ACHN (cell line): Measurements from ENCODE around the gene SLC12A7.
"Not testable (repeated sequence)": the region's sequence is repeated elsewhere in the genome, so short reads cannot be mapped to it uniquely, and the experiment has no call there.

Experiments used
- DNase-seq: peaks from one replicate; pipeline ENCODE4 v3.0.0-alpha.2; 2015
- in situ Hi-C: cut with HindIII; loops from 2 replicates; pipeline ENCODE4 v1.10.0; 2017; ENCODE audit warnings: low sequenced_read_pairs, low pct_ligation_motif_present, low pct_unique_long_range_greater_than_20kb

Gene SLC12A7

GRCh38 chr5:1089146-1089545 lies 22.7 kb downstream of the SLC12A7 start:
- in situ Hi-C loops = no loop called here
- no peak for DNase-seq

GRCh38 chr5:1088726-1089125 lies 23.1 kb downstream of the SLC12A7 start:
- no peak for DNase-seq
- in situ Hi-C loops = no loop called here

- no peak for DNase-seq
- in situ Hi-C loops = no loop called here
Observed at GRCh38 chr5:1088031-1088430, 23.8 kb downstream of the SLC12A7 start.

- no peak for DNase-seq
- in situ Hi-C loops = no loop called here
Observed at GRCh38 chr5:1087428-1087827, 24.4 kb downstream of the SLC12A7 start.

- in situ Hi-C loops = no loop called here
- DNase-seq = no peak
Observed at GRCh38 chr5:1086871-1087270, 25.0 kb downstream of the SLC12A7 start.

- DNase-seq = no peak
- in situ Hi-C loops = no loop called here
Observed at GRCh38 chr5:1086137-1086536, 25.7 kb downstream of the SLC12A7 start.

- in situ Hi-C loops = no loop called here
- no peak for DNase-seq
Observed at GRCh38 chr5:1085391-1085790, 26.5 kb downstream of the SLC12A7 start.

- in situ Hi-C loops = no loop called here
Observed at GRCh38 chr5:1083823-1084605, 27.8 kb downstream of the SLC12A7 start.

GRCh38 chr5:1083026-1083425 lies 28.8 kb downstream of the SLC12A7 start:
- in situ Hi-C loops, DNase-seq: not testable (repeated sequence)

More at GRCh38 chr5:1083823-1084605, 27.8 kb downstream of the SLC12A7 start:
- no peak for DNase-seq

GRCh38 chr5:1081519-1081918 lies 30.3 kb downstream of the SLC12A7 start:
- no peak for DNase-seq
- in situ Hi-C loops = no loop called here

GRCh38 chr5:1080432-1080831 lies 31.4 kb downstream of the SLC12A7 start:
- DNase-seq = no peak
- in situ Hi-C loops = no loop called here

- no peak for DNase-seq
- in situ Hi-C loops = no loop called here
Observed at GRCh38 chr5:1079961-1080360, 31.9 kb downstream of the SLC12A7 start.

- in situ Hi-C loops = no loop called here
Observed at GRCh38 chr5:1079486-1079885, 32.4 kb downstream of the SLC12A7 start.

GRCh38 chr5:1078851-1079250 lies 33.0 kb downstream of the SLC12A7 start:
- no peak for DNase-seq
- in situ Hi-C loops = no loop called here

More at GRCh38 chr5:1079486-1079885, 32.4 kb downstream of the SLC12A7 start:
- no peak for DNase-seq

- no peak for DNase-seq
- in situ Hi-C loops = no loop called here
Observed at GRCh38 chr5:1078206-1078605, 33.7 kb downstream of the SLC12A7 start.

- no peak for DNase-seq
- in situ Hi-C loops = no loop called here
Observed at GRCh38 chr5:1077491-1078020, 34.3 kb downstream of the SLC12A7 start.

GRCh38 chr5:1077026-1077425 lies 34.8 kb downstream of the SLC12A7 start:
- in situ Hi-C loops = no loop called here
- no peak for DNase-seq

GRCh38 chr5:1076406-1076805 lies 35.5 kb downstream of the SLC12A7 start:
- in situ Hi-C loops = no loop called here
- no peak for DNase-seq

GRCh38 chr5:1075931-1076330 lies 35.9 kb downstream of the SLC12A7 start:
- DNase-seq = no peak
- in situ Hi-C loops = no loop called here

GRCh38 chr5:1075555-1075881 lies 36.3 kb downstream of the SLC12A7 start:
- DNase-seq = no peak
- in situ Hi-C loops = no loop called here
